OCI-LY3 (cell line): ENCODE results near the gene XAGE5.
"Not testable (repeated sequence)": the region's sequence is repeated elsewhere in the genome, so short reads cannot be mapped to it uniquely, and the experiment has no call there.

Source experiments
- H2AFZ ChIP-seq: fragments of 200-600, 300-600 bp; shearing (Covaris generic); 2 replicates; pipeline ENCODE4 v1.6.0; 2014; ENCODE audit warnings: antibody characterized with exemption, low read depth, low read length
- H3K27ac ChIP-seq: fragments of 200-600, 300-600 bp; sonication (generic); 2 replicates; pipeline ENCODE4 v1.5.1; 2014; ENCODE audit warnings: mild to moderate bottlenecking, low read length, moderate library complexity, mixed read lengths
- H3K27me3 ChIP-seq: fragments of 200-600, 300-600 bp; sonication (generic); 2 replicates; pipeline ENCODE4 v1.6.1; 2014; ENCODE audit warnings: low read depth, low read length, mixed read lengths
- H3K36me3 ChIP-seq: fragments of 200-600, 300-600 bp; sonication (generic); replicated peaks from 2 replicates; pipeline ENCODE3; 2014; ENCODE audit warnings: low read depth, low read length, mixed read lengths
- H3K4me1 ChIP-seq: fragments of 300-600, 200-600 bp; sonication (generic); 2 replicates; pipeline ENCODE4 v1.6.1; 2014; ENCODE audit warnings: low read length, mixed read lengths
- H3K4me2 ChIP-seq: fragments of 200-600, 300-600 bp; sonication (generic); 2 replicates; pipeline ENCODE4 v1.6.1; 2014; ENCODE audit warnings: low read length, mixed read lengths
- H3K4me3 ChIP-seq: fragments of 300-600, 200-600 bp; sonication (generic); 2 replicates; pipeline ENCODE4 v1.5.1; 2014; ENCODE audit warnings: antibody characterized with exemption, mild to moderate bottlenecking, low read length, moderate library complexity
- H3K79me2 ChIP-seq: fragments of 300-600, 200-600 bp; shearing (Covaris generic); 2 replicates; pipeline ENCODE4 v1.6.1; 2014; ENCODE audit warnings: mild to moderate bottlenecking, low read length, mixed read lengths
- H3K9ac ChIP-seq: fragments of 300-600, 200-600 bp; shearing (Covaris generic); 2 replicates; pipeline ENCODE4 v1.6.0; 2014; ENCODE audit warnings: mild to moderate bottlenecking, low read length, moderate library complexity
- H3K9me3 ChIP-seq: fragments of 200-600, 300-600 bp; shearing (Covaris generic); 2 replicates; pipeline ENCODE4 v1.6.1; 2014; ENCODE audit warnings: low read length, mixed read lengths; ENCODE audit not compliant: insufficient read depth
- H4K20me1 ChIP-seq: fragments of 200-600, 300-600 bp; sonication (generic); 2 replicates; pipeline ENCODE4 v1.6.1; 2016; ENCODE audit warnings: low read length, mixed read lengths; ENCODE audit not compliant: insufficient read depth
- CTCF ChIP-seq: fragments of 200-600, 300-600 bp; sonication (generic); IDR thresholded peaks from 2 replicates; pipeline ENCODE4 v1.5.1; 2014; ENCODE audit warnings: antibody characterized with exemption, low read length, low read depth
- EZH2phosphoT487 ChIP-seq: fragments of 200-600 bp; shearing (Covaris generic); IDR thresholded peaks from 2 replicates; pipeline ENCODE4 v1.6.1; 2018; ENCODE audit warnings: antibody characterized with exemption, mixed run types, low read depth

Gene XAGE5

GRCh38 chrX:52821079-52821760 lies 10.1 kb downstream of the XAGE5 start:
- H3K4me1 ChIP-seq, result no peaks in the 10 kb centered on the region

GRCh38 chrX:52824608-52825007 lies 13.5 kb downstream of the XAGE5 start:
- Histone ChIP-seq H3K9me3 (no peaks in the 10 kb centered on the region), H3K4me1 (no peaks in the 10 kb centered on the region), H2AFZ (no peak overlapping the region), H3K36me3 (no peaks in the 10 kb centered on the region), H3K79me2 (no peaks in the 10 kb centered on the region), H3K27ac (no peak overlapping the region), H3K9ac (no peak overlapping the region), H3K27me3 (no peaks in the 10 kb centered on the region), H4K20me1 (no peaks in the 10 kb centered on the region), H3K4me2 (no peak overlapping the region), H3K4me3 (no peak overlapping the region)
- TF ChIP-seq EZH2phosphoT487, result no peak
- no peak for TF ChIP-seq CTCF

More at GRCh38 chrX:52821079-52821760, 10.1 kb downstream of the XAGE5 start:
- Histone ChIP-seq H4K20me1 (no peaks in the 10 kb centered on the region), H3K27ac (no peak overlapping the region), H2AFZ (no peak overlapping the region), H3K27me3 (peaks cover 8% of the 10 kb centered on the region; the same call in 1 of the 2 replicates), H3K79me2 (no peaks in the 10 kb centered on the region), H3K4me3 (no peak overlapping the region), H3K9ac (no peak overlapping the region), H3K9me3 (no peaks in the 10 kb centered on the region), H3K36me3 (no peaks in the 10 kb centered on the region), H3K4me2 (no peak overlapping the region)
- TF ChIP-seq EZH2phosphoT487 (no peak), CTCF (no peak)

DNA sequence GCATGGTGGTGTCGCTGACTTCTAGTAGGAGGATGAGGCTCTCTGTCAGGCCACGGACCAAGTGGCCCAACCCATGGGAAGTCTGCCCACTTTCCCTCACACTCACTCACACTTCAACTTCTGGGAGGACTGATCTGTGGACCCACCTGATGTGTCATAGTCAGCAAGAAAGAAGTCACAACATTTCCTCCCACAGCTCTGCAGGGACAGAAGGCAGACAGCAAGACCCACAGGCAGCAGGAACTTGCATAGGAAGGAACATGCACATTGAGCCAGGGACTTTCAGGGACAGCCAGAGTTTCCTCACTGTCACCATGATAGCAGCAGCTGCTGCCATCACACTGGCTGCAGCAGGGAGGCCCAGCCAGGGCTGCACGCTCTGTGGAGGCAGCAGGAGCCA lies 19.5 kb downstream of the XAGE5 start:
- Histone ChIP-seq H3K36me3 (no peaks in the 10 kb centered on the region), H3K27ac (no peak overlapping the region), H2AFZ (no peak overlapping the region), H3K27me3 (no peaks in the 10 kb centered on the region), H3K79me2 (no peaks in the 10 kb centered on the region), H4K20me1 (no peaks in the 10 kb centered on the region), H3K4me1 (no peaks in the 10 kb centered on the region), H3K9me3 (no peaks in the 10 kb centered on the region), H3K9ac (no peak overlapping the region), H3K4me3 (no peak overlapping the region), H3K4me2 (no peak overlapping the region)
- no peak for TF ChIP-seq CTCF
- TF ChIP-seq EZH2phosphoT487, result no peak

DNA sequence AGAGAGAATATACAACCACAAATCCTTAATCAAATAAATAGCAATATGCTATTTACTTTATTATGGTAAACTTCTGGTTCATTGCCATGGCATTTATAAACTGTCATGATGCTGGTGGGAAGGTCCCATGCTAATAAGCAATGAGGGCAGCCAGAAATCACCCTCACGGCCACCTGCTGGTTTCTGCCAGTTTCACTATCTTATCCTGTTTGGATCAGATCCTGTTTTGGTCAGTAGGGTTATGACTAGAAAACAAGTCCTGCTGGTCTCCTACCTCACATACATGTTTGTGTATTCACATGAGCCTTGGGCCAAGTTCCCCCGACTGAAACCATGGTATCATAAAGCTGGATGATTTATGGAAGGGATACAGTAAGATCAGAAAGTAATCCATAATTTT lies 28.1 kb downstream of the XAGE5 start:
- TF ChIP-seq EZH2phosphoT487 (no peak), CTCF (no peak)
- H3K9ac ChIP-seq, result no peak overlapping the region
- H3K4me1 ChIP-seq, result peaks cover 6% of the 10 kb centered on the region; the same call in 1 of the 2 replicates
- H3K79me2 ChIP-seq, result no peaks in the 10 kb centered on the region
- H3K27me3 ChIP-seq, result no peaks in the 10 kb centered on the region
- no peaks in the 10 kb centered on the region for H3K36me3 ChIP-seq
- no peaks in the 10 kb centered on the region for H3K9me3 ChIP-seq
- no peak overlapping the region for H3K4me3 ChIP-seq
- H3K4me2 ChIP-seq, result no peak overlapping the region
- no peak overlapping the region for H2AFZ ChIP-seq
- H4K20me1 ChIP-seq, result no peaks in the 10 kb centered on the region
- no peak overlapping the region for H3K27ac ChIP-seq

GRCh38 chrX:52843619-52844018 lies 32.5 kb downstream of the XAGE5 start:
- H3K79me2 ChIP-seq, H3K27me3 ChIP-seq, H3K9ac ChIP-seq, H3K4me1 ChIP-seq, H3K9me3 ChIP-seq, H3K36me3 ChIP-seq, H2AFZ ChIP-seq, H3K4me3 ChIP-seq, H3K27ac ChIP-seq, H3K4me2 ChIP-seq, H4K20me1 ChIP-seq: not testable (repeated sequence)
